Astrocyte (in vitro differentiated cells and primary cell): ENCODE measurements around the gene STAT3. TPM values are rescaled to one million over a fixed set of nuclear protein-coding genes. Genes with fewer than 3 reads are reported as not detected.
"Not testable (repeated sequence)": the region's sequence is repeated elsewhere in the genome, so short reads cannot be mapped to it uniquely, and the experiment has no call there.

Source experiments
- DNase-seq: peaks from one replicate; pipeline ENCODE4 v3.0.0-alpha.2; 2010; ENCODE audit warnings: low read depth
- FAIRE-seq: peaks from 2 replicates; lab custom pipeline; 2011; peaks lifted over from hg19 to GRCh38; lab: Jason Lieb, UNC
- H2AFZ ChIP-seq: 2 replicates; pipeline ENCODE4 v1.6.0; 2012; ENCODE audit warnings: low read depth, low read length, inconsistent platforms
- H3K27ac ChIP-seq: 2 replicates; pipeline ENCODE4 v1.5.1; 2011; ENCODE audit warnings: low read depth, low read length, inconsistent platforms
- H3K27me3 ChIP-seq: 2 replicates; pipeline ENCODE4 v1.6.0; 2011; ENCODE audit warnings: low read length, inconsistent platforms; ENCODE audit not compliant: insufficient read depth
- H3K36me3 ChIP-seq: 2 replicates; pipeline ENCODE4 v1.5.1; 2011; ENCODE audit warnings: low read length, inconsistent platforms; ENCODE audit not compliant: insufficient read depth
- H3K4me1 ChIP-seq: 2 replicates; pipeline ENCODE4 v1.5.1; 2011; ENCODE audit warnings: low read length, inconsistent platforms; ENCODE audit not compliant: insufficient read depth
- H3K4me2 ChIP-seq: 2 replicates; pipeline ENCODE4 v1.6.0; 2012; ENCODE audit warnings: low read length, inconsistent platforms
- H3K4me3 ChIP-seq: 2 replicates; pipeline ENCODE4 v1.5.1; 2011; ENCODE audit warnings: low read depth, mild to moderate bottlenecking, low read length, inconsistent platforms; ENCODE audit not compliant: insufficient read depth
- H3K79me2 ChIP-seq: 2 replicates; pipeline ENCODE4 v1.6.0; 2012; ENCODE audit warnings: mild to moderate bottlenecking, low read length, inconsistent platforms; ENCODE audit not compliant: insufficient read depth
- H3K9ac ChIP-seq: 2 replicates; pipeline ENCODE4 v1.6.0; 2012; ENCODE audit warnings: mild to moderate bottlenecking, low read length, inconsistent platforms
- H3K9me3 ChIP-seq: 2 replicates; pipeline ENCODE4 v1.5.1; 2012; ENCODE audit warnings: low read depth, mild to moderate bottlenecking, low read length, inconsistent platforms; ENCODE audit not compliant: insufficient read depth
- H4K20me1 ChIP-seq: 2 replicates; pipeline ENCODE4 v1.6.0; 2012; ENCODE audit warnings: low read length, inconsistent platforms; ENCODE audit not compliant: insufficient read depth
- H3K27ac Mint-ChIP-seq: one replicate; pipeline ENCODE4 v1.8.0; 2021; ENCODE audit warnings: mild to moderate bottlenecking, mixed read lengths; ENCODE audit not compliant: unreplicated experiment
- H3K27me3 Mint-ChIP-seq: one replicate; pipeline ENCODE4 v1.8.0; 2021; ENCODE audit warnings: low read depth, mixed read lengths; ENCODE audit not compliant: unreplicated experiment
- H3K36me3 Mint-ChIP-seq: one replicate; pipeline ENCODE4 v1.8.0; 2021; ENCODE audit warnings: low read depth, mixed read lengths; ENCODE audit not compliant: unreplicated experiment
- H3K4me1 Mint-ChIP-seq: one replicate; pipeline ENCODE4 v1.8.0; 2021; ENCODE audit warnings: low read depth, mixed read lengths; ENCODE audit not compliant: unreplicated experiment
- H3K4me3 Mint-ChIP-seq: one replicate; pipeline ENCODE4 v1.8.0; 2021; ENCODE audit warnings: mild to moderate bottlenecking, moderate library complexity, mixed read lengths; ENCODE audit not compliant: unreplicated experiment
- H3K9me3 Mint-ChIP-seq: one replicate; pipeline ENCODE4 v1.8.0; 2021; ENCODE audit warnings: mild to moderate bottlenecking, mixed read lengths; ENCODE audit not compliant: unreplicated experiment
- EZH2 ChIP-seq: IDR thresholded peaks from 2 replicates; pipeline ENCODE4 v1.6.1; 2012; ENCODE audit warnings: mild to moderate bottlenecking, low read length, inconsistent platforms; ENCODE audit not compliant: insufficient read depth
- total RNA-seq: library from RNA; stranded (reverse); gene quantifications from 2 replicates; pipeline ENCODE4 v1.2.1, GENCODE V29; 2021
- TF ChIP-seq, protein P1 (sequence below): IDR thresholded peaks from 2 replicates; pipeline ENCODE4 v1.5.1; 2011; ENCODE audit warnings: low read depth, mild to moderate bottlenecking, inconsistent platforms, low read length, moderate library complexity; ENCODE audit not compliant: insufficient read depth

The STAT3 gene
- total RNA-seq, 1 donor from 2014 or later: 145 TPM

DNA sequence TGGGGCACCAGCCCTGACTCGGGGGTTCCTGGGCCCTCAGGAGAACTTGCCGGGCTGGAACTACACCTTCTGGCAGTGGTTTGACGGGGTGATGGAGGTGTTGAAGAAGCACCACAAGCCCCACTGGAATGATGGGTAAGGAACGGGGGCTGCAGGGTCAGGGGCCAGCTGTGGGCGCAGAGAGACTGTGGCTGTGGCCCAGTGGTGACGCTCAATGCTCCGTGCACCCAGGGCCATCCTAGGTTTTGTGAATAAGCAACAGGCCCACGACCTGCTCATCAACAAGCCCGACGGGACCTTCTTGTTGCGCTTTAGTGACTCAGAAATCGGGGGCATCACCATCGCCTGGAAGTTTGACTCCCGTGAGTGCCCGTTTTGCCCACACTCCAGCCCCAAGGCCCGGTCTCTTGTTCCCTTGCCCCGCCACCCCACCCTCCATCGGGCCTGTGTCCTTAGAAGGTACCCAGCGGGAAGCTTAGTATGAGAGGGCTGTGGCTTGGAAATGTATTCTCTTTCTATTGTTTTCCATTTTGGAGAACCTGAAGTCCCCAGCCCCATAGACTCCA, 80.8 kb downstream of the STAT3 start:
- H3K27me3 ChIP-seq: no peaks in the 10 kb centered on the region
- no peak overlapping the region for H2AFZ ChIP-seq
- peaks cover 6% of the 10 kb centered on the region for H3K4me1 ChIP-seq
- H3K4me1 Mint-ChIP-seq: peaks cover 9% of the 10 kb centered on the region
- no peaks in the 10 kb centered on the region for H3K79me2 ChIP-seq
- H3K9me3 ChIP-seq: no peaks in the 10 kb centered on the region
- no peak overlapping the region for H3K27ac ChIP-seq
- FAIRE-seq (no peak), DNase-seq (no peak)
- H3K27me3 Mint-ChIP-seq: peaks cover 6% of the 10 kb centered on the region
- no peak overlapping the region for H3K4me3 Mint-ChIP-seq
- H3K9me3 Mint-ChIP-seq: peaks cover 5% of the 10 kb centered on the region
- H3K27ac Mint-ChIP-seq: no peak overlapping the region
- TF ChIP-seq, protein P1, sequence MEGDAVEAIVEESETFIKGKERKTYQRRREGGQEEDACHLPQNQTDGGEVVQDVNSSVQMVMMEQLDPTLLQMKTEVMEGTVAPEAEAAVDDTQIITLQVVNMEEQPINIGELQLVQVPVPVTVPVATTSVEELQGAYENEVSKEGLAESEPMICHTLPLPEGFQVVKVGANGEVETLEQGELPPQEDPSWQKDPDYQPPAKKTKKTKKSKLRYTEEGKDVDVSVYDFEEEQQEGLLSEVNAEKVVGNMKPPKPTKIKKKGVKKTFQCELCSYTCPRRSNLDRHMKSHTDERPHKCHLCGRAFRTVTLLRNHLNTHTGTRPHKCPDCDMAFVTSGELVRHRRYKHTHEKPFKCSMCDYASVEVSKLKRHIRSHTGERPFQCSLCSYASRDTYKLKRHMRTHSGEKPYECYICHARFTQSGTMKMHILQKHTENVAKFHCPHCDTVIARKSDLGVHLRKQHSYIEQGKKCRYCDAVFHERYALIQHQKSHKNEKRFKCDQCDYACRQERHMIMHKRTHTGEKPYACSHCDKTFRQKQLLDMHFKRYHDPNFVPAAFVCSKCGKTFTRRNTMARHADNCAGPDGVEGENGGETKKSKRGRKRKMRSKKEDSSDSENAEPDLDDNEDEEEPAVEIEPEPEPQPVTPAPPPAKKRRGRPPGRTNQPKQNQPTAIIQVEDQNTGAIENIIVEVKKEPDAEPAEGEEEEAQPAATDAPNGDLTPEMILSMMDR: no peak
- TF ChIP-seq EZH2: no peak
- no peaks in the 10 kb centered on the region for H3K36me3 ChIP-seq
- H3K4me3 ChIP-seq: no peak overlapping the region
- peaks cover 12% of the 10 kb centered on the region for H3K36me3 Mint-ChIP-seq
- no peak overlapping the region for H3K4me2 ChIP-seq
- peaks cover 7% of the 10 kb centered on the region for H4K20me1 ChIP-seq
- no peak overlapping the region for H3K9ac ChIP-seq

DNA sequence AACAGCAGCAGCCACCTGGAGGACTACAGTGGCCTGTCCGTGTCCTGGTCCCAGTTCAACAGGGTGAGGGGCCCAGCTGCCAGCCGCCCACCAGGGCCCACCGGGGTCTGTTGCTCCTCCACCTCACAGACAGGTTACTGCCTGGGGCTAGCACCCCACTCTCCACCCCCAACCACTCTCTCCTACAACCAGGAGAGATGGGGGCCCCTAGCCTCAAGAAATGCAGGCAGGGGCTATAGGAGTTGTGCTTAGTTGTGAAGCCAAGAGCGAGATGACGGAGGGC, 81.9 kb downstream of the STAT3 start:
- Mint-ChIP-seq H3K9me3 (peaks cover 8% of the 10 kb centered on the region), H3K27ac (no peak overlapping the region), H3K4me1 (peaks cover 4% of the 10 kb centered on the region), H3K36me3 (peaks cover 11% of the 10 kb centered on the region), H3K4me3 (no peak overlapping the region), H3K27me3 (peaks cover 16% of the 10 kb centered on the region)
- Histone ChIP-seq H3K27me3 (no peaks in the 10 kb centered on the region), H3K4me2 (no peak overlapping the region), H3K36me3 (no peaks in the 10 kb centered on the region), H3K9me3 (no peaks in the 10 kb centered on the region), H3K9ac (no peak overlapping the region), H4K20me1 (no peaks in the 10 kb centered on the region), H3K27ac (no peak overlapping the region), H2AFZ (no peak overlapping the region), H3K79me2 (no peaks in the 10 kb centered on the region), H3K4me1 (no peaks in the 10 kb centered on the region), H3K4me3 (no peak overlapping the region)
- no peak for TF ChIP-seq EZH2
- no peak for FAIRE-seq
- DNase-seq: no peak

GRCh38 chr17:42305543-42306384, 82.5 kb downstream of the STAT3 start:
- peaks cover 10% of the 10 kb centered on the region for H3K36me3 Mint-ChIP-seq
- FAIRE-seq (no peak), DNase-seq (no peak)
- H3K36me3 ChIP-seq: no peaks in the 10 kb centered on the region
- H3K4me3 ChIP-seq: no peak overlapping the region
- H2AFZ ChIP-seq: no peak overlapping the region
- H4K20me1 ChIP-seq: no peaks in the 10 kb centered on the region
- H3K4me1 ChIP-seq: no peaks in the 10 kb centered on the region
- H3K27ac Mint-ChIP-seq: no peak overlapping the region
- no peaks in the 10 kb centered on the region for H3K27me3 ChIP-seq
- no peaks in the 10 kb centered on the region for H3K4me1 Mint-ChIP-seq
- no peak for TF ChIP-seq EZH2
- TF ChIP-seq, protein P1: no peak
- no peak overlapping the region for H3K9ac ChIP-seq
- peaks cover 8% of the 10 kb centered on the region for H3K9me3 Mint-ChIP-seq
- H3K27ac ChIP-seq: no peak overlapping the region
- no peaks in the 10 kb centered on the region for H3K9me3 ChIP-seq
- peaks cover 20% of the 10 kb centered on the region for H3K27me3 Mint-ChIP-seq
- no peak overlapping the region for H3K4me2 ChIP-seq
- no peaks in the 10 kb centered on the region for H3K79me2 ChIP-seq
- H3K4me3 Mint-ChIP-seq: no peak overlapping the region

GRCh38 chr17:42305031-42305330, 83.3 kb downstream of the STAT3 start:
- not testable (repeated sequence) for H3K4me1 ChIP-seq, H3K27ac Mint-ChIP-seq, H3K4me1 Mint-ChIP-seq, H4K20me1 ChIP-seq, H3K27me3 ChIP-seq, H3K9ac ChIP-seq, DNase-seq, H3K9me3 ChIP-seq, H3K27ac ChIP-seq, H3K9me3 Mint-ChIP-seq, H2AFZ ChIP-seq, H3K4me2 ChIP-seq, H3K36me3 ChIP-seq, H3K36me3 Mint-ChIP-seq, H3K4me3 Mint-ChIP-seq, H3K79me2 ChIP-seq, H3K4me3 ChIP-seq, FAIRE-seq
- peaks cover 20% of the 10 kb centered on the region for H3K27me3 Mint-ChIP-seq
